Erythroblast (primary cell): ENCODE measurements around the gene MYO18A.

Experiments used
- DNase-seq, 2 experiments: peaks; one replicate each; lab custom pipeline; 2025; lab: John Stamatoyannopoulos, UW
- GATA1 ChIP-seq: IDR thresholded peaks from 2 replicates; pipeline ENCODE4 v1.6.1; 2011; ENCODE audit warnings: low read depth, mild to moderate bottlenecking, control low read depth, low read length, moderate library complexity
- POLR2A ChIP-seq: IDR thresholded peaks from 2 replicates; pipeline ENCODE4 v1.6.1; 2011; ENCODE audit warnings: mild to moderate bottlenecking, low read length

Gene MYO18A

GRCh38 chr17:29045026-29045425, 135.2 kb downstream of the MYO18A start:
- DNase-seq, result no peak
- TF ChIP-seq GATA1 (no peak), POLR2A (no peak)

- no peak for TF ChIP-seq GATA1
- TF ChIP-seq POLR2A, result no peak
- no peak for DNase-seq
Measured at GRCh38 chr17:29043539-29044145, 136.6 kb downstream of the MYO18A start.

GRCh38 chr17:29042679-29043538, 137.3 kb downstream of the MYO18A start, which contains the start of gene PIPOX:
TSS of gene PIPOX (plus strand) at chr17:29043141. CDS start at chr17:29043226, 85 bp downstream.
- TF ChIP-seq POLR2A (no peak), GATA1 (no peak)
- DNase-seq, result peak in 1 of 2 experiments; percentile 30

- no peak for TF ChIP-seq GATA1
- no peak for DNase-seq
Measured at GRCh38 chr17:29042026-29042678, 138.0 kb downstream of the MYO18A start.

GRCh38 chr17:29041571-29041970, 138.6 kb downstream of the MYO18A start:
- no peak for TF ChIP-seq GATA1
- TF ChIP-seq POLR2A, result no peak
- DNase-seq, result no peak

- DNase-seq, result no peak
- TF ChIP-seq POLR2A (no peak), GATA1 (no peak)
Measured at GRCh38 chr17:29041091-29041490, 139.1 kb downstream of the MYO18A start.

GRCh38 chr17:29039764-29040598, 140.2 kb downstream of the MYO18A start:
- DNase-seq, result no peak

GRCh38 chr17:29038085-29038795, 142.0 kb downstream of the MYO18A start:
- no peak for DNase-seq
- TF ChIP-seq GATA1 (no peak), POLR2A (no peak)

More at GRCh38 chr17:29039764-29040598, 140.2 kb downstream of the MYO18A start:
- no peak for TF ChIP-seq GATA1
- TF ChIP-seq POLR2A, result no peak

GRCh38 chr17:29037739-29038084, 142.5 kb downstream of the MYO18A start:
- TF ChIP-seq GATA1 (no peak), POLR2A (no peak)

GRCh38 chr17:29036584-29036983, 143.6 kb downstream of the MYO18A start:
- no peak for DNase-seq
- no peak for TF ChIP-seq GATA1
- TF ChIP-seq POLR2A, result no peak

More at GRCh38 chr17:29037739-29038084, 142.5 kb downstream of the MYO18A start:
- DNase-seq, result no peak

GRCh38 chr17:29034510-29034909, 145.7 kb downstream of the MYO18A start:
- no peak for TF ChIP-seq POLR2A
- TF ChIP-seq GATA1, result no peak
- no peak for DNase-seq

- TF ChIP-seq GATA1, result no peak
- no peak for DNase-seq
Measured at GRCh38 chr17:29032857-29033197, 147.4 kb downstream of the MYO18A start.
